Nephron progenitor cell (in vitro differentiated cells): ENCODE data around the gene NLRC5.
A peak's percentile ranks its signal among the peaks of the same experiment; 100 is the strongest.
"Not testable (repeated sequence)": the region's sequence is repeated elsewhere in the genome, so short reads cannot be mapped to it uniquely, and the experiment has no call there.

Source experiments
- DNase-seq: peaks from one replicate; pipeline ENCODE4 v3.0.0; 2021
- H3K27ac Mint-ChIP-seq: 2 replicates; pipeline ENCODE4 v1.8.0; 2021; ENCODE audit warnings: mild to moderate bottlenecking, moderate library complexity, mixed read lengths
- H3K27me3 Mint-ChIP-seq: 2 replicates; pipeline ENCODE4 v1.8.0; 2021; ENCODE audit warnings: mild to moderate bottlenecking, low read depth, mixed read lengths; ENCODE audit not compliant: poor library complexity
- H3K36me3 Mint-ChIP-seq: 2 replicates; pipeline ENCODE4 v1.8.0; 2021; ENCODE audit warnings: low read depth, mixed read lengths
- H3K4me1 Mint-ChIP-seq: 2 replicates; pipeline ENCODE4 v1.8.0; 2021; ENCODE audit warnings: mixed read lengths
- H3K4me3 Mint-ChIP-seq: 2 replicates; pipeline ENCODE4 v1.8.0; 2021; ENCODE audit warnings: mild to moderate bottlenecking, moderate library complexity, mixed read lengths
- H3K9me3 Mint-ChIP-seq: 2 replicates; pipeline ENCODE4 v1.8.0; 2021; ENCODE audit warnings: mild to moderate bottlenecking, moderate library complexity, mixed read lengths
- TF ChIP-seq, protein P1 (sequence below): fragments of 200-600 bp; sonication (generic); IDR thresholded peaks from 2 replicates; pipeline ENCODE4 v1.5.0; 2021; ENCODE audit warnings: antibody characterized with exemption

The NLRC5 gene

DNA sequence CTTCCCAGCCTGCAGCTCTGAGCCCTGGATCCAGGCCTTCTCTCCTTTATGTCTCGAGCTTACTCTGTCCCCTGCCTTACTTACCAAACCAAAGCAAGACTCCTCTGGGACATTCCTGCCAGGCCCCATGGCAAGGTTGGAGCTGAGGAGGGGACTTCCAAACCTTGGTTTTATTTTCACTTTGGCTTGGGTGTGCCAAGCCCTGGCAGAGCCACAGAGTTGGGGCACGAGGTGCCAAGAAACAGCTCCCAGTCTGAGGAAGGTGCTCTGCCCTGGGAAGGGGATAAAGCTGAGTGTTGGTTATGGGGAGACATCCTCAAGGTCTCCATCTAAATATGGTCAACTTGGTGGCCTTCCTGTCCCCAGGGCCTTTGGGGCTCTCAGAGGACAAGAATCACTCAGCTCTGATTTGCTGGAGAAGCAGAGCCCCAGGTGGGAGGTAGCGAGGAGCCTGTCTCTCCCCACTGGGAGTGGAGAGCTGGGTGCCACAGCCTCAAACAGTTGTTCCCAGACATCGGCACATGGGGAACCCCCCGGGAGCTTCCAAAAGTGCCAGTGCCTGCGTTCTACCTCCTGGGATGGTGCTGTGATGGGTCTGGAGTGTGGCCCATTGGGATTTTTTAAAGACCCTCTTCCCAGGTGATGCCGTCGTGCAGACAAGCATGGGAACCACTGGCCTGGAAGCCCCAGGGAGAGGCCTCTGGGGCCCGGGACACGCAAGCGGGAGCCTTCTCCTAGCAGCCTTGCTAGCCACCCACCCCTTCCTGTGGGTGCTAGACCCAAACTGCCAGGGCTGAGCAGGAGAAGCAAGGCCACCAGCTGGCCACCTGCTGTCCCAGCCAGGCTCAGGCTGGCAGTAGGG lies 10.3 kb downstream of the NLRC5 start:
- TF ChIP-seq, protein P1, sequence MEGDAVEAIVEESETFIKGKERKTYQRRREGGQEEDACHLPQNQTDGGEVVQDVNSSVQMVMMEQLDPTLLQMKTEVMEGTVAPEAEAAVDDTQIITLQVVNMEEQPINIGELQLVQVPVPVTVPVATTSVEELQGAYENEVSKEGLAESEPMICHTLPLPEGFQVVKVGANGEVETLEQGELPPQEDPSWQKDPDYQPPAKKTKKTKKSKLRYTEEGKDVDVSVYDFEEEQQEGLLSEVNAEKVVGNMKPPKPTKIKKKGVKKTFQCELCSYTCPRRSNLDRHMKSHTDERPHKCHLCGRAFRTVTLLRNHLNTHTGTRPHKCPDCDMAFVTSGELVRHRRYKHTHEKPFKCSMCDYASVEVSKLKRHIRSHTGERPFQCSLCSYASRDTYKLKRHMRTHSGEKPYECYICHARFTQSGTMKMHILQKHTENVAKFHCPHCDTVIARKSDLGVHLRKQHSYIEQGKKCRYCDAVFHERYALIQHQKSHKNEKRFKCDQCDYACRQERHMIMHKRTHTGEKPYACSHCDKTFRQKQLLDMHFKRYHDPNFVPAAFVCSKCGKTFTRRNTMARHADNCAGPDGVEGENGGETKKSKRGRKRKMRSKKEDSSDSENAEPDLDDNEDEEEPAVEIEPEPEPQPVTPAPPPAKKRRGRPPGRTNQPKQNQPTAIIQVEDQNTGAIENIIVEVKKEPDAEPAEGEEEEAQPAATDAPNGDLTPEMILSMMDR, result no peak
- H3K4me3 Mint-ChIP-seq, result no peak overlapping the region
- no peaks in the 10 kb centered on the region for H3K9me3 Mint-ChIP-seq
- H3K27me3 Mint-ChIP-seq, result peaks cover 40% of the 10 kb centered on the region
- no peak for DNase-seq
- H3K4me1 Mint-ChIP-seq, result peaks cover 18% of the 10 kb centered on the region
- H3K36me3 Mint-ChIP-seq, result no peaks in the 10 kb centered on the region
- H3K27ac Mint-ChIP-seq, result no peak overlapping the region

DNA sequence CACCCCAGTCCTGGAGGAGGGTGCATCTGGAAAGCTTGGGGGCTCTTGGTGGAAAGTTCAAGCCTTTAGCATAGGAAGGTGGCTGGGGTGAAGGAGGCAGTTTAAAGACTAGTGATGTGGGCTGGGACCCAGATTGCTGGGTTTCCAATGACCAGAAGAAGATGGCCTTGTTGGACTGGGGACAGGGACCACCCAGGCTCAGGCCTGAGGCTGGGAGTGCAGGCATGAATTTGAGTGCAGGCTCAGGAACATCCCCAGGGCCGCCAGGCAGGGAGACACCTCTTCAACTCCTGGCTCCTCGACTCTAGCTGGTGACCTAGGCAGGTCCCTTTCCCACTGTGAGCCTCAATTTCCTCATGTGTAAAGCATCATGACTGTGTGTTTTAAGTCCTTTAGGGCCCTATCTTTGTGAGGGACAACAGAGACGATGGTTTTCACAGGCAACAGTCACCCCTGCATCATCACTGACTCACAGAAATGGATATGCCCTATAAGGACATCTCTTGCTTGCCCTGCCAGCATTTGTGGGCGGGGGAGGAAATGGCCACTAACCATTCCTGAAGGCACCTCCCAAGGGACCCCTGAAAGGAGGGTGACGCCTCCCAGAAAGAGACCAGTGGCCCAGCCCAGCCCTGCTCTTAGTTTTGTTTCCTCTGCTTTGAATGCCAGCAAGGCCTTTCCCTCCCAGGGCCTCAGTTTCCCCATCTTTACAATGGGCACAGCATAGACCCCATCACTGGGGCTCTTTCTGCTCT lies 11.1 kb downstream of the NLRC5 start:
- Mint-ChIP-seq H3K4me3 (no peak overlapping the region), H3K27ac (no peak overlapping the region), H3K36me3 (no peaks in the 10 kb centered on the region), H3K27me3 (peaks cover 36% of the 10 kb centered on the region), H3K9me3 (no peaks in the 10 kb centered on the region), H3K4me1 (peaks cover 23% of the 10 kb centered on the region)
- no peak for DNase-seq
- TF ChIP-seq, protein P1, result no peak

DNA sequence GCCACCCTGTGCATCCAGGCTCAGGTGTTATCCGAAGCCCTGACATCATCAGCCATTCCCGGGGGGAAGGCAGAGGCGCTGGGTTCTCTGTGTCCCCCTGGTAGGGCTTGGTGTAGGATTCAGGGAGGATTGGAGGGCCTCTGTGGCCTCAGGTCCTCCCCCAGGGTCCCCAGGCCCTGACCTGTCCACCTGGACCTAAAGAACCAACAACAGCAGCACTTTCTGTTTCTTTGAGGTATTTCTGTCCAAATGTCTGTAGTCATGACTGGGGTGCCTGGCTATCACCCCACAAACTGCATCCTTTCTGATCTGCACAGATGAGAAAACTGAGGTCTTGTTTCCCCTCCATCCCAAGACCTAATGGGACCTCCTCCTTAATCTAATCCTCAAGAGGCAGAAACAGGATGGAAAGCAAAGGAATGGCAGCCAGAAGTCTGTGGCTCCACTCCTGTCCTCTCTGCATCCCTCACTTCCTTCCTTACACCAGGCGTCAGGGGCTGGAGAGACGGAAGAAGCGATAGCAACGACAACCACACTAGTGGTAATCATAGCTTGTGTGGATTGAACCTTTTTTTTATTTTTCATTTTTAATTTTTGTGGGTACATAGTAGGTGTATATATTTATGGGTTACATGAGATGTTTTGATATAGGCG lies 11.8 kb downstream of the NLRC5 start:
- no peak for DNase-seq
- Mint-ChIP-seq H3K27me3 (peaks cover 30% of the 10 kb centered on the region), H3K9me3 (no peaks in the 10 kb centered on the region), H3K4me3 (no peak overlapping the region), H3K27ac (no peak overlapping the region), H3K4me1 (peaks cover 23% of the 10 kb centered on the region), H3K36me3 (no peaks in the 10 kb centered on the region)
- TF ChIP-seq, protein P1, result no peak

DNA sequence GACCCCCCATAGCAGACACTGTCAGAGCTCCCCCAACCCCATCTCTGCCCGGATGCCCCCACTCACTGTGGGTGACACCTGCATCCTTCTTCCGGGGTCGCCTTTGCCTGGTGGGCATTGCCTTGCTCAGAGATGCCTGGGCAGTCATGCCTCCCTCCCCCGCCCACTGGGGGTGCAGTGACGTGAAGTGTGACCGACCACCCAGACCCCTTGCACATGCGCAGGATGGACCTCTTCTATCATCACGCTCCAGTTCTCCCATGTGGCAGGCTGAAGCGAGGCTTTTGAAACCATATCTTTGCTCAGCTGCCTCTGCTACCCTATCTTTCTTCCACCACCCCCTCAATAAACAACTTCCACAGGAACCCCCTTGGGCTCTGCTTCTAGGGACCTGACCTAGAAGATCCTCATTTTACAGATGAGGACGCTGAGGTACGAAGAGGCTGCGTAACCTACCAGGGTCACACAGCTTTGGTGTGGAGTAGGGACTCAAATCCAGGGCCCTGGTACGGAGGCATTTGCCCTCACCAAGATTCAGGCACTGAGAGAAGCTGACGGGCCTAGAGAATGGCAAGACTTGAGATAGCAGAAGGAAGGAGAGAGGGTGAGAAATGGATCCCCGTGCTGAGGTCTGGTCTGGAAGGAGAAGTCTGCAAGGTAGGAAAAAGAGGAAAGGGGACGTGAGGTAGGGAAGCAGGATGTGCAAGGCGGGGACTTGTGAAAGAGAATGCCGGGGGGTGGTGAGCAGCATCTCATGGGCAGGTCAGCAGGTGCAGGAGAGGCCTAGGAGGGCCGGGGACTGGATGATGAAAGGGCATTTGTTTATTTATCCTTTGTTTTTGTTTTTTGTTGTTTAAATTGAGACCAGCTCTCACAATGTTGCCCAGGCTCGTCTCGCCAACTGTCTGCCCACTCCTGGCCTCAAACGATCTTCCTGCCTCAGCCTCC lies 14.4 kb downstream of the NLRC5 start:
- Mint-ChIP-seq H3K4me1 (peaks cover 23% of the 10 kb centered on the region), H3K27ac (no peak overlapping the region), H3K27me3 (peaks cover 16% of the 10 kb centered on the region), H3K4me3 (no peak overlapping the region), H3K9me3 (no peaks in the 10 kb centered on the region), H3K36me3 (no peaks in the 10 kb centered on the region)
- TF ChIP-seq, protein P1, result no peak
- DNase-seq, result peak; percentile 25

DNA sequence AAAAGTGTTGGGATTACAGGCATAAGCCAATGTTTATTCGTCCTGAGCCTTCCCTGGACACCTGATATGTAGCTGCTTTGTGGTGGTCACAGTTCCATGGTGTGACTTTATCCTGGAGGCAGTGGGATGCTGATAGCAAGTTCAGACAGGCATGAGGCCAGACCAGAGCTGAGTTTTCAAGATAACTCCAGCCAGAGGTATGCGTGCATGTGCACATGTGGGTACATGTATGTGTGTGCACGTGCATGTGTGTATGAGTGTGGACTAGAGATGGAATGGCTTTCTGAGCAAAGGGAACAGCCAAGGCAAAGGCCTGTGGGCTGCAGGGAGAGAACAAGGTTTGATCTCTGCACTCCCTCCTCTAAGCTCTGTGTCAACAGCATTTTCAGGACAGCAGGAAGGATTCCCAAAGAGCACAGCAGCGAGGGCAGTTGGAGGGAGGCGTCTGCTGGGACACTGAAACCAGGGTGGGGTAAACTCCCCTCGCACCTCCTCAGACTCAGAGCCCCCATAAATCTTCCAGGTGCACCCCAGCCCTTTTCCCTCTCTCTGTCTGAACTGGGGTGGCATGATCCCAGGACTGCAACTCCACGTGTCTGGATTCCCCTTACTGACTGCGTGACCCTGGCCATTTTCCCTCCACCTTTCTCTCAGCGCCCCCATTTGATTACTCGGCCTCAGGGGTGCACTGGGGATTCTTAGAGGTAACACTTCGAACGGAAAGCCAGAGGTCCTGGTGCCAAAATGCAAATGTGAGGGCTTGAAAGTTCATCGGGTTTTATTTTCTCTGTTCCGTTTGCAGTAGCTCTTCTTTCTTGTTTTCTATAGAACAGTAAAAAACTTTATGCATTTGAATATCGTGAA lies 15.3 kb downstream of the NLRC5 start:
- Mint-ChIP-seq H3K4me1 (peaks cover 20% of the 10 kb centered on the region), H3K27me3 (peaks cover 16% of the 10 kb centered on the region), H3K4me3 (peak overlapping the region; percentile 28), H3K36me3 (no peaks in the 10 kb centered on the region), H3K27ac (peak overlapping the region; percentile 24), H3K9me3 (no peaks in the 10 kb centered on the region)
- no peak for DNase-seq
- TF ChIP-seq, protein P1, result no peak

DNA sequence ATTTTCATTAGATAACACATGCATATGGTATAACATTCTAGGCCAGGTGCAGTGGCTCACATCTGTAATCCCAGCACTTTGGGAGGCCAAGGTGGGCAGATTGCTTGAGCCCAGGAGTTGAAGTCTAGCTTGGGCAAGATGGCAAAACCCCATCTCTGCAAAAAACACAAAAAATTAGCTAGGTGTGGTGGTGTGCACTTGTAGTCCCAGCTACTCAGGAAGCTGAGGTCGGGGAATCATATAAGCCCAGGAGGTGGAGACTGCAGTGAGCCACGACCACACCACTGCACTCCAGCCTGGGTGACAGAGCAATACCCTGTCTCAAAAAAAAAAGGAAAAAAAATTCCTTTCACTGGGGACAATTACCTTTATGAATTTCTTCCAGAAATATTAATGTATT lies 16.2 kb downstream of the NLRC5 start:
- H3K9me3 Mint-ChIP-seq, H3K36me3 Mint-ChIP-seq, H3K27ac Mint-ChIP-seq, H3K4me3 Mint-ChIP-seq, DNase-seq: not testable (repeated sequence)
- Mint-ChIP-seq H3K4me1 (peaks cover 20% of the 10 kb centered on the region), H3K27me3 (peaks cover 15% of the 10 kb centered on the region)
